DMS53 treated with DMSO at 0.1 percent for 48 hours (cell line): ENCODE results near the gene SCRT2.

Experiments
- DNase-seq: peaks from one replicate; lab custom pipeline; 2025; ENCODE audit not compliant: unreplicated experiment; lab: John Stamatoyannopoulos, UW

Gene SCRT2

DNA sequence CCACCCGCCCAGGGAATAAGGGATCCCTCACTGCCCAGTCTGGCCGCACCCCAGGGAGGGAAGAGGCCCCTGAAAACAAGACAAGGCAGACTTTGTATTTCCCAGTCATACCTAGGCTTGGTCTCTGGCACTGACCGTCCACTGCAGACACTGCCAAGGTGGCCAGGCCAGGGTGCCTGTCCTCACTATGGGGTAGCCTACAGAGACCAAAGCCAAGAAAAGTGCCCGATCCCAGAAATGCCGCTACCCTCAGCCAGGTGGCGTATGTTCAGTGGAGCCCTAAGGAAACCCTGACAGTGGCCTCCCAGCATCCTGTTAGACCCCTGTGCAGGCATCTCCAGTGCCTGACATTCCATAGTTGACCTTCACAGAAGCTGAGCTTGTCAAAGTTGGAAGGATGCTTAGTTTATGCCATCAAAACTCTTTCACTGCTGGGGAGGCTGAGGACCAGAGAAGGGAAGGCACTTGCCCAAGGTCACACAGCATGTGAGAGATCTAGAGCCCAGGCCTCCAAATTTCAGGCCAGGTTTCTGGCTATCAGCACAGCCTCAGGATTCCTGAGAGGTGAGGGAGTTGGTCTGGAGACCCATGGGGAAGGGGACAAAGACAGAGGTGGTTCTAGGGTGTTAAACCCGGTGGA lies 2.5 kb downstream of the SCRT2 start:
- DNase-seq = peak; percentile 11

GRCh38 chr20:671252-672030 lies 4.2 kb downstream of the SCRT2 start:
- no peak for DNase-seq

DNA sequence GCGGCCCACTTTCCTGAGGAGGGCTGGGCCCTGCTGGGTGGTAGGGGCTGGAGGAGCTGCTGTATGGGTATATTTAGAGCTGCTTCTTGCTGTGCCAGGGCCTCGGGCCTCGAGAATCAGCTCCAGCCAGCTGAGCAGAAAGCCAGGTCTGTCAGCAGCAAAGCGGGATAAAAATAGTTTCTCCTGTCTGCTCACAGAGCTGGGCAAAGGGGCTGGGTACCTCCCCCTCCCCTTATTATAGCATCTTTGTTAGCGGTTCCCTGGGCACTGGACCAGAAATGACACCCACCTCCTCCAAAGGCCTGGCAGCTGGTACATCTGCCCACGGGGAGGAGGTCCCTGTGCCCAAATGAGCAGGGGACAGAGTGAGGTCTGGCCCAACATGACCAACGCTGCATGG lies 6.0 kb downstream of the SCRT2 start:
- no peak for DNase-seq

DNA sequence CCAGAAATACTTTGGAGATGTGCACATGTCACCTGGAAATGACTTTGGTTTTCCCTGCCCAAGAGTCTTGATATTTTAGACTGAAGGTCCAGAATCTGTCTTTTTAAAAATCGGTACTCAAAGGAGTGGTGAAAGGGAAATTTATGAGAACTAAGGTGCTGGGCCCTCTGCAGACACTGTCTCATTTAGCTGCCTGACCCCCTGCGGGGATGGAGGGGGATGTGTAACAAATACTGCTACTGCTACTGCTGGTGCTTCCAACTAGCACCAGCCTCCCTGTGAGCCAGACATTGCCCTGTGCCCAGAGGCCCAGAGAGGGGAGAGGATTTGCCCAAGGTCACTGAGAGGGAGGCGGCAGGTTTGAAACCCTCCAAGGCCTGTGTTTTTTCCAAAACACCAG lies 7.0 kb downstream of the SCRT2 start:
- no peak for DNase-seq

- no peak for DNase-seq
Observed at GRCh38 chr20:668050-668449, 7.6 kb downstream of the SCRT2 start.

GRCh38 chr20:667351-668034 lies 8.1 kb downstream of the SCRT2 start:
- peak; percentile 21 for DNase-seq

GRCh38 chr20:666877-667276 lies 8.7 kb downstream of the SCRT2 start:
- no peak for DNase-seq

- DNase-seq = no peak
Observed at GRCh38 chr20:665276-665675, 10.3 kb downstream of the SCRT2 start.

- DNase-seq = no peak
Observed at GRCh38 chr20:664576-664975, 11.0 kb downstream of the SCRT2 start.

DNA sequence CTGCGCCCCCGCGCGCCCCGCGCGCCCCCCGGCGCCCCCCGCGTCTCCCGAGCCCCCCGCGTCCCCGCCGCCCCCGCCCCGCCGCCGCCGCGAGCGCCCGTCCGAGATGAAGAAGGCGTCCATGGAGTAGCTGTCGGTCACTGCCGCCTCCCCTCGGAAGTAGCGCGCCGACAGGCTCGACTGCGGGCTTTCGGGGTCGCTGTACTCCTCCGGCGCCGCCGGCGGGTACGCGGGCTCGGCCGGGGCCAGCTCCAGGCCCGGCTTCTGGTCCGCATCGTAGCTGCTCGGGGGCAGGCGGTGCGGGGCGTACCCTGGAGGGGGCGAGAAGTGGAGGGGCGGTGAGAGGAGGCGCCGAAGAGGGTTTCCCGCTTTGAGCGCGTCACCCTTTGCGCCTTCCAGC lies 11.5 kb downstream of the SCRT2 start:
- no peak for DNase-seq

GRCh38 chr20:663315-664090 lies 12.1 kb downstream of the SCRT2 start:
- no peak for DNase-seq

GRCh38 chr20:662277-663192 lies 13.1 kb downstream of the SCRT2 start:
- DNase-seq = no peak

DNA sequence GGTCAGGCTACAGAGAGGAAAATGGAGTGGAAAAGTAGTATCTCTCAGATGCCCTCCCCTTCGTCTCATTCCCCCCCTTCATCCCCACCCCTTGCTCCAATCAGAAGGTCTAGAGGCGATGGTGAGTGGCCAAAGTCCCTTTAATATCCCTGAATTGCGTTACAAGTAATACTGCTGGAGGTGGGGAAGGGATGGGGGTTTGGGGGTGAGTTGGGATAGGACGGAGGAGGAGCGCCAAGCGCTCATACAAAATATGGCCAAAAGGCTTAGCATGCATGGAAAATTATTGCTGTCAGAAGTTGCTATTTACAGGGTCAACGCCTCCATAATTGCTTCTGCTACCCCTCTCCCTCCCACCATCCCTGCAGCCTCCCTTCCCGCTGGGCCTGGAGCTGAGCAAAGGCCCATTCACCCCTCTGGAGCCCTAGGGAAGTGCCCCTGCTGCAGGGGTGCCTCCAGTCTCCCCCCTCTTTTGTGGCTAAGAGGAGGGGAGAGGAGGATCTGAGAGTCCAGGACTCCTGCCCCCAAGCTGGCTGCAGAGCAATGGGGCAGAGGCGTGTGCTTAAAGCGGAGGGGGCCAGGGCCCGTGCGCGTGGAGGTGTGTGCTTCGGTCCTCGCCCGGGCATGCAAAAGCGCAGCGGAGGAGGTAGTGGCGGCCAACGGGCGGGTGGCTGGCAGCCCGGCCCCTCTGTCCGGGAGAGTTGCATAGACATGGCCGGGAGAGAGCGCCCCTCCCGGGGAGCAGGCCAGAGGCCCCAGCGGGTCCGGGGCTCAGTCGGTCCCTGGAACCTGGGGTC lies 13.9 kb downstream of the SCRT2 start:
- DNase-seq = no peak

DNA sequence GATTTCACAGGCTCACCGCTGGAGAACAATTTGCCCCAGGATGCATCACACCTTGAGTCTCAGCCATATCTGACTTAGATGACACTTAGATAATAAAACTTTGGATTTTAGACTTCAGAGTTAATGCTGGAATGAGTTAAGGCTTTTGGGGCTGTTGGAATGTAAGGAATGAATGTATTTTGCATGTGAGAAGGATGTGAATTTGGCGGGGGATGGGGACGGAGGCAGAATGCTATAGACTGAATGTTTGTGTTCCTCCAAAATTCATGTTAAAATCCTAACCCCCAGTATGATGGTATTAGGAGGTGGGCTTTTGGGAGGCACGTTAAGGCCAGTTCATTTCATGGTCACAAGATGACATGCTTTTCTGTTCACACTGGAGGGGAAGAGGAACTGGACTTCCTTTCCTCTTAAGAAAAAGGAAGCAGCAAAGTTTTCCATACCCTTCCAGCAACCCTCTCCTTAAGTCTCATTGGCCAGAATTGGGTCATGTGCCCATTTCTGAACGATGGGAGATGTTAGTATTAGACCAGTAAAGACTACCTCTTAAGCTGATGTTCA lies 16.8 kb downstream of the SCRT2 start:
- no peak for DNase-seq

GRCh38 chr20:658202-658601 lies 17.4 kb downstream of the SCRT2 start:
- no peak for DNase-seq

GRCh38 chr20:655726-656624 lies 19.6 kb downstream of the SCRT2 start:
- no peak for DNase-seq

DNA sequence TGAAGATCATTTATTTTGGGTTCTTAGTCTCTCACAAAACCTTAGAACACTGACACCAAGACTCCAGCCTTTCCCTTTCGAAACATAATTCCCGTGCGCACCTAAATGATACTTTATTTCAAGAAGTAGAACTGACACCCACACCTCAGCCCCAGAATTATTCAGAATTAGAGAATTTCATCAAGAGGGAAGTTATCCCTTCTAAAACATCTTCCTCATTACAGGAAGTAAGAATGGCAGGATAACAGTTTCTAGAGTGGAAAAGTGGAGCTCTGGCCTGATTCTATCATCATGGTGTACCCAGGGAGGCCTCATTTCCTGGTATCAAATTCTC lies 21.2 kb downstream of the SCRT2 start:
- no peak for DNase-seq
